Right lobe of liver (tissue), 6 donors: Measurements from ENCODE around the gene DNAJB6. TPM values are rescaled to one million over a fixed set of nuclear protein-coding genes. Genes with fewer than 3 reads are reported as not detected.

Experiments
- ATAC-seq, 4 donors: fragments of 200-7000 bp; cut with Tn5 transposase; one replicate each; pipeline ENCODE4 v1.9.1; 2020; ENCODE audit warnings: mild to moderate bottlenecking in 4 of 4, moderate library complexity in 4 of 4
- DNase-seq, 3 donors: peaks; one replicate each; pipeline ENCODE4 v3.0.0-alpha.2; 2020
- H3K27ac ChIP-seq, 3 donors: fragments of 200-600 bp; one replicate each; pipeline ENCODE4 v1.8.0; 2022
- H3K27me3 ChIP-seq, 2 donors: fragments of 200-600 bp; one replicate each; pipeline ENCODE4 v1.8.0; 2022
- H3K36me3 ChIP-seq, 4 donors: fragments of 200-600 bp; sonication (generic) in 1 of 4; one replicate each; pipeline versions ENCODE4 v1.5.1 to v1.8.0; 2017 to 2022; ENCODE audit warnings: control low read depth in 1 of 4
- H3K4me1 ChIP-seq, 4 donors: fragments of 200-600 bp; sonication (generic) in 1 of 4; one replicate each; pipeline versions ENCODE4 v1.5.1 to v1.8.0; 2017 to 2022; ENCODE audit warnings: control low read depth in 1 of 4
- H3K4me3 ChIP-seq, 3 donors: fragments of 200-600 bp; one replicate each; pipeline ENCODE4 v1.8.0; 2022
- H3K9me3 ChIP-seq, 4 donors: fragments of 200-600 bp; sonication (generic) in 1 of 4; one replicate each; pipeline versions ENCODE4 v1.5.1 to v1.8.0; 2017 to 2022; ENCODE audit warnings: control low read depth in 1 of 4
- POLR2A ChIP-seq: fragments of 450-650 bp; IDR thresholded peaks from one replicate; pipeline ENCODE4 v1.6.1; 2017; ENCODE audit warnings: antibody characterized with exemption, mild to moderate bottlenecking
- WGBS: methylation state at CpG from one replicate; pipeline ENCODE4 v1.1.6; 2018; ENCODE audit warnings: low coverage, low lambda C conversion rate; ENCODE audit not compliant: insufficient coverage; ENCODE audit errors: missing lambda C conversion rate; 5-methylcytosine and 5-hydroxymethylcytosine counted together
- intact Hi-C, 2 donors: fragments of 100-400 bp; cut with DNase I; formaldehyde crosslinking; loops; one replicate each; pipeline versions ENCODE4 v1.11.2 to v1.14.1; 2022
- total RNA-seq, 6 experiments: library from RNA; depleted of rRNA in 2 of 6; stranded (reverse); fragments of >200 nt in 2 of 6; fragmentation: NEBNext Ultra II Directional in 3 of 6; extraction: Animal tissue kit (Norgen Biotek cat#: 25700) in 3 of 6; gene quantifications; one replicate each; pipeline versions ENCODE4 v1.1.0 to v1.2.4, GENCODE V29; 2016 to 2023
- TF ChIP-seq, protein P1 (sequence below), 4 donors: fragments of 200-600 bp in 3 of 4; fragments of 450-650 bp in 1 of 4; IDR thresholded peaks; one replicate each; pipeline versions ENCODE4 v1.5.1 to v1.8.0; 2016 to 2022; ENCODE audit warnings: antibody characterized with exemption in 4 of 4, mild to moderate bottlenecking in 2 of 4
- donor health status: DM: no; HTN: yes; CAD: no.
- donor health status: DM: no; HTN: no; CAD: no.
- donor health status: DM: no; HTN: no; CAD: no.
- donor health status: DM: no; HTN: yes; CAD: no.
- donor health status: DM: no; HTN: yes; CAD: no.

DNAJB6 gene
- total RNA-seq, 6 experiments from 2014 or later: 24.5 to 38.0 (median 35.2) TPM

- DNase-seq: no peak
These were observed 87.2 kb downstream of the DNAJB6 start for GRCh38 chr7:157423886-157424565.

DNA sequence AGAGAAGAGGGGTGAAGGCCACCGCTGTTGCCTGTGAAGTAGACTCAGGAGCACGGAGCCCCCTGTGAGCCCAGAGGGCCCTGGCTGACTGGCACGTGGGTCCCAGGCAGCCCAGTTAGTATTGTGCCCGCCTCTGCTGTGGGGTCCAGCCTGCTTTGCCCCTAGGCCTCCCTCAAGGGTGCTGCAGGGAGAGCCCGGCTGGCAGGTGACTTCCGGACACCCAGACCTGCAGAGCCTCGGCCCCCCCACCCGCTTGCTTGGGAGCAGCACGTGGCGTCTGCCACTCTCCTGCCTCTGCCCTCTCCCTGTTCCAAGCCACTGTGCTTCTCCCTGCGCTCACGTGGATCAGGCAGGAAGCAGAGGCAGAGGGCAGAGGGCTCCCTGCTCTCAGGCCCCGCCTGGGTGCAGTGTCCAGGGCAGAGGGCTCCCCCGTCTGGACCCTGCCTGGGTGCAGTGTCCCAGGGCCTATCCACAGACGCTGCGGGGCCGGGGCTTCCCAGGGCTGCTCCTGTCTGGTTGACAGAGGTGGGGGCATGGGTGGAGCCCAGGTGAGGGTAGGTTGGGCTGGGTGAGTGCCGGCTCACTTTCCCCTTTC lies 88.4 kb downstream of the DNAJB6 start:
- Histone ChIP-seq H3K4me1 (no peaks in the 10 kb centered on the region), H3K36me3 (no peaks in the 10 kb centered on the region), H3K4me3 (no peak overlapping the region), H3K9me3 (no peaks in the 10 kb centered on the region), H3K27me3 (no peaks in the 10 kb centered on the region), H3K27ac (no peak overlapping the region)
- intact Hi-C loops: no loop called here
- DNase-seq (no peak), ATAC-seq (peak; percentile 34 to 51 (median 42))
- WGBS: 24% methylated on average over 5 of the region's 18 CpGs
- TF ChIP-seq, protein P1, sequence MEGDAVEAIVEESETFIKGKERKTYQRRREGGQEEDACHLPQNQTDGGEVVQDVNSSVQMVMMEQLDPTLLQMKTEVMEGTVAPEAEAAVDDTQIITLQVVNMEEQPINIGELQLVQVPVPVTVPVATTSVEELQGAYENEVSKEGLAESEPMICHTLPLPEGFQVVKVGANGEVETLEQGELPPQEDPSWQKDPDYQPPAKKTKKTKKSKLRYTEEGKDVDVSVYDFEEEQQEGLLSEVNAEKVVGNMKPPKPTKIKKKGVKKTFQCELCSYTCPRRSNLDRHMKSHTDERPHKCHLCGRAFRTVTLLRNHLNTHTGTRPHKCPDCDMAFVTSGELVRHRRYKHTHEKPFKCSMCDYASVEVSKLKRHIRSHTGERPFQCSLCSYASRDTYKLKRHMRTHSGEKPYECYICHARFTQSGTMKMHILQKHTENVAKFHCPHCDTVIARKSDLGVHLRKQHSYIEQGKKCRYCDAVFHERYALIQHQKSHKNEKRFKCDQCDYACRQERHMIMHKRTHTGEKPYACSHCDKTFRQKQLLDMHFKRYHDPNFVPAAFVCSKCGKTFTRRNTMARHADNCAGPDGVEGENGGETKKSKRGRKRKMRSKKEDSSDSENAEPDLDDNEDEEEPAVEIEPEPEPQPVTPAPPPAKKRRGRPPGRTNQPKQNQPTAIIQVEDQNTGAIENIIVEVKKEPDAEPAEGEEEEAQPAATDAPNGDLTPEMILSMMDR (IDR thresholded peaks at IDR 0.05): no peak
- TF ChIP-seq POLR2A: no peak

More at GRCh38 chr7:157423886-157424565, 87.2 kb downstream of the DNAJB6 start:
- TF ChIP-seq, protein P1 (IDR thresholded peaks at IDR 0.05): no peak
- TF ChIP-seq POLR2A: no peak
- no peak for ATAC-seq
- H3K4me1 ChIP-seq: no peaks in the 10 kb centered on the region
- no peaks in the 10 kb centered on the region for H3K9me3 ChIP-seq
- H3K4me3 ChIP-seq: no peak overlapping the region
- 85% methylated on average over 4 of the region's 31 CpGs for WGBS
- no peaks in the 10 kb centered on the region for H3K36me3 ChIP-seq
- H3K27ac ChIP-seq: no peak overlapping the region
- intact Hi-C loops: no loop called here
- H3K27me3 ChIP-seq: no peaks in the 10 kb centered on the region

- H3K36me3 ChIP-seq: no peaks in the 10 kb centered on the region
- TF ChIP-seq POLR2A: no peak
- TF ChIP-seq, protein P1 (IDR thresholded peaks at IDR 0.05): no peak
- H3K4me1 ChIP-seq: no peaks in the 10 kb centered on the region
- no peak overlapping the region for H3K27ac ChIP-seq
- no peaks in the 10 kb centered on the region for H3K9me3 ChIP-seq
- WGBS: 88% methylated on average over 16 of the region's 19 CpGs
- intact Hi-C loops: no loop called here
- no peak overlapping the region for H3K4me3 ChIP-seq
- DNase-seq (no peak), ATAC-seq (no peak)
- H3K27me3 ChIP-seq: no peaks in the 10 kb centered on the region
These were observed 89.0 kb downstream of the DNAJB6 start for GRCh38 chr7:157425761-157426160.

- Histone ChIP-seq H3K9me3 (no peaks in the 10 kb centered on the region), H3K27me3 (no peaks in the 10 kb centered on the region), H3K27ac (no peak overlapping the region), H3K36me3 (no peaks in the 10 kb centered on the region), H3K4me3 (no peak overlapping the region), H3K4me1 (no peaks in the 10 kb centered on the region)
- DNase-seq (peak in 1 of 3 donors; percentile 7), ATAC-seq (no peak)
- no CpG with 5 or more reads among the region's 42 CpGs for WGBS
- TF ChIP-seq, protein P1 (IDR thresholded peaks at IDR 0.05): no peak
- no peak for TF ChIP-seq POLR2A
- intact Hi-C loops: no loop called here
These were observed 89.9 kb downstream of the DNAJB6 start for GRCh38 chr7:157426463-157427301.
